Stimulated activated CD8-positive, alpha-beta memory T cell treated with anti-CD3 and anti-CD28 coated beads, Interleukin-4, amount 100 ng/mL, for 4 hours (primary cell): Measurements from ENCODE around the gene ABHD17A.

Source experiments
- DNase-seq, 2 donors: peaks; one replicate each; pipeline ENCODE4 v3.0.0-alpha.2; 2020; ENCODE audit warnings: low read depth in 2 of 2, low spot score in 1 of 2

The ABHD17A gene

GRCh38 chr19:1853295-1854038 is 31.8 kb downstream of the ABHD17A start:
- peak; percentile 47 to 56 for DNase-seq

DNA sequence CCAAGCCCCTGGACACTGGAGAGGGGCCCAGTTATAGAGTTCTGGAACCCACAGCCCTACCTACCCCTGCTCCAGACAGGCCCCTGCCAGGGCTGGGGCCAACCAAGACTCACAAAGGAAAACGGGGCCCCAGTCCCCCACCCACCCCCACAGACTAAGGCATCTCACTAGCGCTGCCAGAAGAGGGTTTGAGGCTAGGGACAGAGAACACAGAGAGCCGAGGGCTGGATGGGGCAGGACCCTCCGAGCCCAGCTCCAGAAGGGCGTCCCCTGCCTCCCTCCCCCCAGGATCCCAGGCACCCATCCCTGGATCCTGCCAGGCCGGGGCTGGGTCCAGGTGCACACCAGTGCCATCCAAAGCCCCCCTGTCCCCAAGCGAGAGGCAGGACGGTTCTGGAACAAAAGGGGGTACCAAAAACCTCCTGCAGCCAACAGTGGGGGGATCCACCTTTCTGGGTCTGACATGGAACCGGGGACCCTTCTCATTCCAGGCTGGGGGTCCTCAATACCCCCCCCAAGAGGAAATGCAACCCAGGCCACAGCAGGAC is 32.6 kb downstream of the ABHD17A start:
- DNase-seq = no peak

DNA sequence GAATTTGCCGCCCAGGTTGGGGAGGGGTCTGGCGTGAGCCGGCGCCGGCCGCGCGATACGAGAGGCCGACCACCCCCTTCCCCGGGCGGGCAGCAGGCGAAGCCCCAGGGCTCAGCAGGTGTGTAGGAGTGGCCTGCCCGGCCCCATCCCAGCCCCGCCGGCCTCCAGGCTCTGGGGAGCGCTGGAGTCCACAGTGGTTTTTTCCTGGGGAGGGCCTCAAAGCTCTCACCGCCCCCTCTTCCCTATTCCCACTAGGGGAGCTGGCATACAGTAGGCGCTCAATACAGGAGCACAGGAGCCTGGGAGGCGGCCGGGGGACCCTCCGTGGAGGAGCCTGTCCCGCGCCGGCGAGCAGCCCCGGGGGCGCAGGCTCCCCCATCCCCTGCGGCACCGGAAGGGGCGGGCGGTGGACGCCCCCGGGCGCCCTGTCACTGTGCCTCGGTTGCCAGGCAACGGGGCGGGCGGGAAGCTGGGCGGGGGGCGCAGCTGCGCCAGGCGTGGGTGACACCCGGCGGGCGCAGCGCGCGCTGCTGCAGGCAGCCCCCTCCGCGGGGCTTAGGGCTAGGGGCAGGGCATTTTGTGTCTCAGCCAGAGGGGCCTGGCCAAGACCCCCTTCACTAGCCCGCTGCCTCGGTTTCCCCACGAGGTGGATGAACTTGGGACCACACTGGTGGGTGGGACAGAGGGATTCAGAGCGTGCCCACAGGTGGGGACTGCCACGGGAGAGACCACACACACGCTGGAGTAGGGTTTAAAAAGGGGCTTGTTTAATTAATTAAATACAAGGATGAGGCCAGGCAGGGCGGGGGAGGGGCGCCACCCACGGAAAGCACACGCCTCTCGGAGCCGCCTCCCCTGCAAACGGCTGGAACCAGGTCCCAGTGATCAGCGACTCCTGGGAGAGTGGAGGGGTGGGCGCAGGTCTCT is 33.4 kb downstream of the ABHD17A start:
- DNase-seq = peak; percentile 49 to 66

DNA sequence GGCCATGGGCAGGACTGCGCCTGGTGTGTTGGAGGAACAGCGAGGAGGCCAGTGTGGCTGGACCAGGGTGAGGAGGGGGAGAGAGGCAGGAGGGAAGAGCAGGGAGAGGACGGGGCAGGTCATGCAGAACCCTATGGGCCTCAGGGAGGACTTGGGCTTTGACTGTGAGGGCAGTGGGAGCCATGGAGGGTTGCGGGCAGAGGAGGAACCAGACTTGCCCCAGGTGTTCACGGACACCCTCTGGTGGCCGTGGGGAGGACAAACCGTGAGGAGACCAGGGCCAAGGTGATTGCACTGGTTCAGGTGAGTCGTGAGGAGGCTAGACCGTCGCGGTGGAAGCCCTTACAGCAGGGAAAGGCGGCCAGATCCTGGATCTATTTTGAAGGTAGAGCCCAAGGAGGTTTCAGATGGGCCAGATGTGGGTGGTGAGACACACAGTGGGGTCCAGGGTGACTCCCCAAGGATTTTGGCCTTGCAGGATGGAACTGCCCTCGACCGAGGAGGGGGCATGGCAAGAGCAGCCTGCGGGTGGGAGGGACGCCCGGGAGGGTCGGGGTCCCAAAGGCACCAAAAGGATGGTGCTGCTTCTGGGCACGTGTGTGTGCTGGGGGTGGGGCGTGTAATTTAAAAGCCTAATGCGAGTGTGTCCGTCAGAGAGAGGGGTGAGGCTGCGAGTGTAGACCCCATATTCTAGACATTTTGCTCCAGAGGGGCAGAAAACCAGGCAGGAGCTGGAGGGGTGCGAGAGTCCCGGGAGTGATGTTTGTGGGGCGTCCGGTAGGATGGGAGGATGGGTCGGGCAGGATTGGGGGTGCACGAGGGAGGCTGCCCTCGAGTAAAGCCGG is 34.3 kb downstream of the ABHD17A start:
- DNase-seq = no peak

- no peak for DNase-seq
Observed at GRCh38 chr19:1849886-1850398, 35.4 kb downstream of the ABHD17A start.

DNA sequence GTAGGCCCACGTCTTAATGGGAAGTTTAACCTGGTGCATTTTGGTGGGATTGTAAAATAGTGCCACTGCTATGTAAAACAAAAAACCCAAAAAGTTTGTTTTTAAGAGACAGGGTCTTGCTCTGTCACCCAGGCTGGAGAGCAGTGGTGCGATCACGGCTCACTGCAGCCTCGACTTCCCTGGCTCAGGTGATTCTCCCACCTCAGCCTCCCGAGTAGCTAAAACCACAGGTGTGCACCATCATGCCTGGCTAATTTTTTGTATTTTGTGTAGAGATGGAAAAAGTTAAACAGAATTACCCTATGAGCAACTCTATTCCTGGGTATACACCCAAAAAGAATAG is 36.2 kb downstream of the ABHD17A start:
- no peak for DNase-seq

GRCh38 chr19:1848399-1849131 is 36.7 kb downstream of the ABHD17A start, which contains the start of gene REXO1:
REXO1 (minus strand) TSS chr19:1848483; CDS start chr19:1848358, 125 bp downstream.
- DNase-seq = peak; percentile 93 to 99

GRCh38 chr19:1847684-1848398 is 37.5 kb downstream of the ABHD17A start:
- no peak for DNase-seq

GRCh38 chr19:1847348-1847683 is 38.0 kb downstream of the ABHD17A start:
- DNase-seq = no peak

- DNase-seq = no peak
Observed at GRCh38 chr19:1846517-1847204, 38.6 kb downstream of the ABHD17A start.

GRCh38 chr19:1845642-1846041 is 39.7 kb downstream of the ABHD17A start:
- DNase-seq = no peak

DNA sequence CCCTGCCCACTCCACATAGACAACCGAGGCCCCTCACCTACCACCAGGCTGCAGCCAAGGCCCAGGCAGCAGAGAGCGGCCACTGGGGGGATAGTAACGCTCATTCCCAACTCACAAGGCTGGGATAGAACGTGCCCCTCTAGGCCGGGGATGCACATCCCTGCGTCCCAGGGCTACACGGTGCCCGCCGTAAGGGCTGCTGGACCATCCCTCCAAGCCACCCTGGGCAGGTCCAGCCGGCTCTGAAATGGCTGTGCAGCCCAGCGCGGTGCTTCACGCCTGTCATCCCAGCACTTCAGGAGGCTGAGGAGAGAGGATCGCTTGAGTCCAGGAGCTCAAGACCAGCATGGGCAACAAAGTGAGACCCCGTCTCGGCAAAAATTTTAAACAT is 40.2 kb downstream of the ABHD17A start:
- DNase-seq = no peak

- DNase-seq = no peak
Observed at GRCh38 chr19:1844513-1845124, 40.7 kb downstream of the ABHD17A start.

DNA sequence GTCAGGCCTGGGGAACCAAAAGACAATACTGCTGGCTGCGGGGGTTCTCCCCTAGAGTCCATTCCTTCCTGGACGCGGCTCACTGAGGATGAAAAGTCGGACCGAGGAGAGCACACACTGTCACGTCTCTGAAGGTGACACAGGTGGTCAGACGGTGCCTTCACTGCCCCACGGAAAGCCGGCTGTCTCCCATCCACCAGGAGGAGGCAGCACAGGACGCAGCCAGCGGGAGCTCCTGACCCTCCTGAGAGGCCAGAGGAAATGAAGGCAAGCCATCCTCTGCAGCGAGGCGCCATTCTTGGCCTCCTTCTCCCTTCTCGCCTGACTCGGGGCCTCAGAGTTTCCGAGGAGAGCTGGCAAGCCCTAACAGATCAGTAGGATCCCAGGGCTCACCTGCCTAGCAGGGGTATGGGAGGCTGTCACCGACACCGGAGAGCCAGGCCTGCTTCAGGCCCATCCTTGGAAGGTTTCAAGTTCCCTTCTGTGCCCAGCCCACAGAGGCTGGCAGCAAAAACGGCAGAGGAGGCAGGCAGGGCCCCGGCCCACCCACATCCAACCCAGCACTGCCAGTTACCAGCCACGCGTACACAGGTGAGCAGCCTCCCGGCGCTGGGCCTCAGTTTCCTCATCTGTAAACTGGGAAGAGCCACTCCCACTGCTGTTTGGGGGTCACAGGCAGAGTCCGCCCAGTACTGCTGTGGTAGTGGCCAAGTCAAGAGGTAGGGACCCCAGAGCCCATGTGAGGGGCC is 41.5 kb downstream of the ABHD17A start:
- DNase-seq = no peak

DNA sequence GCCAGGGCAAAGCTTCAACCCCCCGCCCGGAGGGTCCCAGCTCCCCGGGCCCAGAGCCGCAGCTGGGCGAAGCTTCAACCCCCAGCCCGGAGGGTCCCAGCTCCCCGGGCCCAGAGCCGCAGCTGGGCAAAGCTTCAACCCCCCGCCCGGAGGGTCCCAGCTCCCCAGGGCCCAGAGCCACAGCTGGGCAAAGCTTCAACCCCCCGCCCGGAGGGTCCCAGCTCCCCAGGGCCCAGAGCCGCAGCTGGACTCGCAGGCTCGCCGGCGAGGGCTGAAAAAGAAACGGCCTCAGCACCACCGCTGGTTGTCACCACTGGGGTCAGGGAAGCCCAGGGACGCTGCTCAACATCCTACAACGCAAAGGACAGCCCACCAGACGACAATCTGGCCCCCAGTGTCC is 42.2 kb downstream of the ABHD17A start:
- DNase-seq = no peak

- no peak for DNase-seq
Observed at GRCh38 chr19:1841209-1841924, 43.9 kb downstream of the ABHD17A start.

DNA sequence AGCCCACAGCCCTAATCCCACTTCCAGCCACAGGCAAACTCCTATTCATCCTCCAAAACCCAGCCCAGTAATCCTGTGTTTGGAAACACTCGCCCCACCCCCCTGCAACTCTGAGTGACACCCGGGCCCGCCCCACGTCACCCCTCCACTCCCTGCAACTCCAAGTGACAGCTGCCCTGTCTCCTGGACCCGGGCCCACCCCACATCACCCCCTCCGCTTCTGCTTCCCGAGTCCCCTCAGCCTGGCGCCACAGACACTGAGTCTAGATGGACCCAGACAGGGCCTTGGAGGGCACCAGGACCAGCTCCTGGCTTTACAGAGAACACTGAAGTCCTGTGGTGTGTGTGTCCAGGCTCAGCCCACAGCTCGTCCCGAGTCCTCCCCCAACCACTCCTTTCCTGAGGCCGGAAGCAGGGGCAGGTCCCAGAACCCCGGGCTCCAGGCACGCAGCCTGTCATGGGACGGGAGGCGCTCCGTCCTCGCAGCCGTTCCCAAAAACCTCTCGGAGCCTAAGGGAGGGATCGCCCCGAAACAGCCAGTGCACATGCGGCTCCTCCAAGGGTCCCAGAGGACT is 44.7 kb downstream of the ABHD17A start:
- no peak for DNase-seq
